NCI-H2107 treated with DMSO at 0.1 percent for 48 hours (cell line): ENCODE results near the gene PLCD1.
"Not testable (repeated sequence)": the region's sequence is repeated elsewhere in the genome, so short reads cannot be mapped to it uniquely, and the experiment has no call there.

Experiments
- DNase-seq: peaks from one replicate; lab custom pipeline; 2025; ENCODE audit not compliant: unreplicated experiment; lab: John Stamatoyannopoulos, UW

PLCD1 gene

GRCh38 chr3:38038447-38038911, 9.0 kb upstream of the PLCD1 start:
- DNase-seq = no peak

- DNase-seq = no peak
Measured at GRCh38 chr3:38036906-38037305, 7.5 kb upstream of the PLCD1 start.

GRCh38 chr3:38036286-38036685, 6.8 kb upstream of the PLCD1 start:
- no peak for DNase-seq

DNA sequence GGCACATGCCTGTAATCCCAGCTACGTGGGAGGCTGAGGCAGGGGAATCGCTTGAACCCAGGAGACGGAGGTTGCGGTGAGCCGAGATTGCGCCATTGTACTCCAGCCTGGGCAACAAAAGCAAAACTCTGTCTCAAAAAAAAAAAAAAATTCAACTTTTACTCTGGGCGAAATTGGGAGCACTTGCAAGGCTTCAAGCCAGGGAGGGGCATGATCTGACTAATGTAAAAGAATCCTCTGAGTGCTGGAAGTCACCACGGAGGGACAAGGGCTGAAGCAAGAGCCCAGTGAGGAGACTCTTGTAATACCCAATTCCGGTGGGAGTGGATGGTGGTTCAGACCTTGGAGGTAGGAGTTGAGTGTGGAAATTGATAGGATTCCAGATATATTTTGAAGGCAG, 4.9 kb upstream of the PLCD1 start:
- DNase-seq = not testable (repeated sequence)

DNA sequence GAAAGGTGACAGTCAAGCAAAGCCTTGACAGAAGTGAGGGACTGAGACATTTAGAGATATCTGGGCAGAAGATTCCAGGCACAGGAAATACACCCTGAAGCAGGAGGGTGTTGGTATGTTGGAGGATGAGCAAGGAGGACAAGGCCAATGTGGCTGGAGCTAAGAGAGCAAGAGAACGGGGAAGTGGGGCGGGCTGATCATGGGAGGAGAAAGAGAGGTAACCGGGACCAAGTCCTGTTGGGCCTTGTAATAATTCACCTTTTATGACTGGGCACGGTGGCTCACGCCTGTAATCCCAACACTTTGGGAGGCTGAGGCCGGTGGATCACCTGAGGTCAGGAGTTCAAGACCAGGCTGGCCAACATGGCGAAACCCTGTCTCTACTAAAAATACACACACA, 4.1 kb upstream of the PLCD1 start:
- not testable (repeated sequence) for DNase-seq

GRCh38 chr3:38032328-38032865, 3.0 kb upstream of the PLCD1 start:
- DNase-seq = no peak

- DNase-seq = no peak
Measured at GRCh38 chr3:38031022-38031994, 1.9 kb upstream of the PLCD1 start.

DNA sequence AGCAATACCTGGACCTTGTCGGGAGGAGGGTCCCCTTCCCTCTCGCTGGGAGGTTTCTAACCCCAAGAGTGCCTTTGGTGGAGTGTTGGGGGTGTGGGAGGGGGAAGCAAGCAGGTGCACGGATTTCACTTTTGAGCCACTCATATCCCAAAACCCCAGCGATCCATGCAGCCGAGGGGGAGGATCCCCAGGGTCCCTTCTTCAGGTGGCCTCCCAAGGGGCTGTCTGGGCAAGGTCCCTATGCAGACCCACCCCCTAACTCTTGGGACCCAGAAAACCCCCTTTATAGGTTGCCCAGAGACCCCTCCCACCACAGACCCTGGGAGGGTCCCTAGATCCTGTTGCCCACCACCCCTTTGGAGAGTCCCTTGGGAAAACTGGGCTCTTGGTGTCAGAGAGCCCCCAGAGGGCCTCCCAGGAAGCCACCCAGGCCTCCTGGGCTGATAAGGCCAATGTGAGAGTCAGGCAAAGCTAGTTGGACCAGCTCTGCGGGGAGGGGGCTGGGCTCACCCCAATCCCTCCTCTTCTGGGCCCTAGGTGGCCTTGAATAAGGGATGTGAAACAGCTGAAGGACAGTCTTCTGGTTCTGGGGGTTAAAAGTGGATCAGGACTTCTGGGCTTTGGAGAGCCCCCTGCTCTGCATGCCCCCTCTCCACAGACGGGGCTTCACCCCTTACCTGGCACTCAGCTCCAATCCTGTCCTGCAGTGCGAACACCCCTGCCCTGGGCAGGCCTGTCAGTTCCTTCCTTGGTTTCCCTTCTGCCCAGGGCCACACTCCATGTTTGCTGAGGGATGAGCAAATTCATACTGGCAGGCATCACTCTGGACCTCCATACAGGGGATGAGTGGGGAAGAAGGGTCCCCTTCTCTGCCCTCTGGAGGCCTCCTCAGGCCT, 932 bp upstream of the PLCD1 start:
- no peak for DNase-seq

DNA sequence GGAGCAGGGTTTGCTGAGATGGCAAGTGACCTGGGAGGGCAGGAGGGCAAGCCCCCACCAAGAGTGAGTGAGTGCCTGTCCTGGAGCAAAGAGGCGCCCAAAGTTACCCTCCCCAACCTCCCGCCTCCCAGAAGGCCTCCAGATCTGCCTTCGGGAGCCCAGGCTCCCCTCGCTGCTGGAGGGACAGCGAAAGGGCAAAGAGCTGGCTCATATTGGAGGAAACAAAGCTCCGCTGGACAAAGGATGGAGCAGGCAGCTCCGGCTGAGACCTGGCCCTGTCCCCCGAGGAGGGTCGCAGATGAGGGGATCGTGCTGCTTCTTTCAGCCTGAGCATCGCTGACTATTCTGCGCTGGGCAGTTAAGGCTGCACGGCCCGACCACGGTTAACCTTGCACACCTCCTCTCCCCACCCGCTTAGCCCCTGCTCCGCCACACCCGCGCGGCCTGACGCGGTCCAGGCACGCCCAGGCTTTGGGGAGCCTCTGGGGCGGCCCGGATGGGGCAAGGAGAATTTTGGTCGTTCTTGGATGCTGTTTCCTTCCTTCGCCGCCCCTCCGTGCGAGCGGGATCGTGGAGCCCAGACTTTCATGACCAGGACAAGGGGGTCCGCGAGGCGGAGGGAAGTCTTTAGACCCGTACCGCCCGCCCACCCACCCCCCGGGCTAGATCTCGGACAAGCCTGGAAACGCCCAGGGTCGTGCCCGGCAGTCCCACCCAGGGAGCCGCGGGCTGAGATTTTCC, 651 bp downstream of the PLCD1 start:
- DNase-seq = no peak

DNA sequence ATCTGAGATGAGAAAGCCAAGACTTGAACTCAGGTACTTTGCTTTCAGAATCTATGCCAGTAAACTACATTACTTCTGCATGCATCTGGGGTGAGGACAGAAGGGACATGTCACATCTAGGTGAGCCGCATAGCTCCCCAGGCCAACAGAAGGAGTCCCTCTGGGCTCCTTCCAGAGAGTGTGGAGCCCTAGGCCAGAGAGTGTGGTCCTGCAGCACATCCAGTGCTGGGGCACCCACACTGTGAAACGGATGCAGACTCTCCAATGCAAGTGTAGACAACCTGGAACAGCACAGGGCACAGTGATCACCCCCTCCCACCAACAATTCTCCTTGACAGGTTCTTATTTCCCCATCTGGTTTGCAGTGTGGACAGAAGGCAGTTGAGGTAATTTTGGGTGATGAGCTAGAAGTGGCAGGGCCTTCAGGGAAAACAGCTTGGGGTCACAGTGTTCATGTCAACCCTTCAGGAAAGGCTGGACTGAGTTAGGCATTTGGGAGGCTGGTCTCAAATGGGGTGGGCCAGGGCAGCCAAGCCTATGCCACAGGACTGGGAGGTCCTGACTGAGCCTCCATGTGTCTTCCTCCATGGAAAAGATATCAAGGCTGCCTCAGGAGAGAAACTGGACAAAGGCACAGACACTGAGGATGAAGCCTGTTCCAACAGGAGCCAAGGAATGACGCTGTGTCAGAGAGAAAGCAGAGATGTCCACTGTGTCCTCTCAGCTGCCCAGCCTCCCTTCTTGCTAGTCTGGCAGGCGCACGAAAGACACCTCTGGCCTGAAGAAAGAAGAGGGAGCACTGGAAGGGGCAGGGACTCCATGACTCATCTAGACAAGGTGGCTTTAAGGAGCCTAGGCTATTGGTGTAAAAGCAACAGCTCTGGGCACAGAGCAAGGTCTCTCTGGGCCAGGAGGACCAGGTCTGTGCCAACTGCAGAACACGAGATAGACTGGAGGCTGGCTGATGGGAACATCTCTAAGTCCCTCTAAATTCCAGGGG, 1.7 kb downstream of the PLCD1 start:
- no peak for DNase-seq

- DNase-seq = no peak
Measured at GRCh38 chr3:38026856-38027255, 2.6 kb downstream of the PLCD1 start.

DNA sequence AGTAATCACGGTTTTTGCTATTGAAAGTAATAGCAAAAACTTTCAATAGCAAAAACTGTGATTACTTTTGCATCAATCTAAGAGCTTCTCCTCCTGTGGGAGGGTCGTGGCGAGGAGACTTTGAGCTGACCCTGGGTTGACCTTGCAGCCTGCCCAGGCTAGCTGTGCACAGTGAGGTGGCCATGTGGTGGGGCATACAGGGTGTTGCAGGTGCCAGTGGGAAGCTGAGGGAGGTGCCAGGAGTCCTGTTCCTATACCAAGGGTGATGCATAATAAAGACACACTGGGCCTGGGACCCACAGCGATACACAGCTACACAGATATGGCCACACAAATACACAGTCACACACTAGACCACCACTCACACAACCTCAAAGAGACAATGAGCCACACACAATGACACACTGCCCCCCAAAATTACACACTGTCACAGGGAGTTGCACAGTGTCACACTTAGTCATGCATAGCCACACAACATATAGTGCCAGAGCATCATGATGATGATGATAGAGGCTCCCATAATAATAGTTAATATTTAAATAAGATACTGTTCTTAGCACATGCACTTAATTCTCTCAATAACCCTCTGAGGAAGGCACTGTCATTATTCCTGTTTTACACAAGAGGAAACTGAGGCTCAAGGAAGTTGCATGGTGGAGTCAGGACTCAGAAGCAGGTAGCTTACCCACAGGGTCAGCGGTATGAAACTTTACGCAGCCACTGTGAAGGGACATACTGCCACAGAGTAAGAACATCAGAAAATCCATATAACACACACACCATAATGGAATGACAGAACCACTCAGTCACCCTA, 6.3 kb downstream of the PLCD1 start:
- DNase-seq = no peak

GRCh38 chr3:38022301-38022700, 7.1 kb downstream of the PLCD1 start:
- DNase-seq = no peak

DNA sequence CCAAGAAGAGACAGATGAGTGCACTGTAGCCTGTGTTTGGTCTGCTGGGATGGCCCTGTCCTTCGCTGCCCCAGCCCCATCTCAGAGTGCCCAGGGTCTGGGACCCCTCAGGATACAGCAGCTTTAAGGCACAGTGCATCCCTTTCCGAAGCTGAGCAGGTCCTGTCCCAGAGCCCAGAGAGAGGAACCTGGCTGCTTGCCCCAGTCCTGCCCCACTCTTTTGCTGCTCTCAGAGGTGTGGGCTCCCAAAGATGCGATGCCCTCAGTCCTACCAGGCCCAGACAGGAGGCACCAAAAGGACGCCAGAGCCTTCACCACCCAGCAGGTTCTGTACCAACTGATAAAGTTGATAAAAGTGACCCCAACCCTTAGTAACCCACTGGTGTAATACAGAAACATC, 8.2 kb downstream of the PLCD1 start:
- no peak for DNase-seq

GRCh38 chr3:38020342-38020726, 9.1 kb downstream of the PLCD1 start:
- no peak for DNase-seq

DNA sequence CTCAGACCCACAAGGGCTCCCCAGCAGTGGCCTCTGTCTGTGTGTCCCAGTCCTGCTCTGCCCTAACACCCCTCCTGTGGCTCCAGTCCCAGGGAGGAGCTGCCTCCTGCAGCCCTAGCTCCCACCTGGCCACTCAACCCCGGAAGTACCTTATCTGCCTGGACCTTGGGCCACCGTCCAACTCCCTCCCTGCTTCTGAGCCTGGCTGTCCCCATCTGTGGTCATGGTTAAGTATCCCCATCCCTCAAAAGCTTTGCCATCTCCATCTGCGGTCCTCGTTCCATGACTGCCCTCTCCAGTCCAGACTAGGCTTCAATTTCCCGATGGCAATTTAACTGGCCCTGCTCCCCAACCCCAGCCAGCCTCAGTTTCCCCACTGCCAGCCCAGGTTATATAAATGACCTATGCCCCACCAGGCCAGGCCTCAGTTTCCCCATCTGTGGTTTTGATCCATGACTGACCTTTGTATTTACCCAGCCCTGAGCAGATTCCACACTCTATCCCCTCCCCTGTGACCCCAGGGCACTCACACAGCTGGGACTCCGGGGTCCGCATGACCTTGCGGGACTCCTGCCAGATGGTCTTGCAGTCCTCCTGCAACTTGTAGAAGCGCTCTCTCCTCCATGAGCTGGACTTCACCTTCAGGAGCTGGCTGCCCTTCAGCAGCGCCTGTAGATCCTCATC, 9.6 kb downstream of the PLCD1 start:
- DNase-seq = no peak

GRCh38 chr3:38018296-38019266, 10.9 kb downstream of the PLCD1 start:
- no peak for DNase-seq
